Suprapubic skin (tissue), 4 donors: ENCODE results near the gene CYP3A7. TPM values are rescaled to one million over a fixed set of nuclear protein-coding genes. Genes with fewer than 3 reads are reported as not detected.
"Not testable (repeated sequence)": the region's sequence is repeated elsewhere in the genome, so short reads cannot be mapped to it uniquely, and the experiment has no call there.

Experiments
- DNase-seq, 2 donors: peaks; one replicate each; pipeline ENCODE4 v3.0.0-alpha.2; 2019; ENCODE audit warnings: low spot score in 2 of 2
- H3K27ac ChIP-seq: fragments of 200-600 bp; sonication (generic); one replicate; pipeline ENCODE4 v1.5.1; 2019
- H3K27me3 ChIP-seq: fragments of 200-600 bp; sonication (generic); one replicate; pipeline ENCODE4 v1.5.1; 2019
- H3K36me3 ChIP-seq: fragments of 200-600 bp; sonication (generic); one replicate; pipeline ENCODE4 v1.5.1; 2019
- H3K4me1 ChIP-seq: fragments of 200-600 bp; sonication (generic); one replicate; pipeline ENCODE4 v1.5.1; 2019
- H3K4me3 ChIP-seq: fragments of 200-600 bp; sonication (generic); one replicate; pipeline ENCODE4 v1.5.1; 2019; ENCODE audit warnings: mild to moderate bottlenecking
- H3K9me3 ChIP-seq: fragments of 200-600 bp; sonication (generic); one replicate; pipeline ENCODE4 v1.5.1; 2019
- EP300 ChIP-seq: sonication (generic); formaldehyde crosslinking; IDR thresholded peaks from one replicate; pipeline ENCODE4 v1.6.1; 2017; ENCODE audit warnings: antibody characterized with exemption
- POLR2A ChIP-seq, 2 donors: fragments of 450-650 bp; IDR thresholded peaks; one replicate each; pipeline ENCODE4 v1.6.1; 2017; ENCODE audit warnings: antibody characterized with exemption in 2 of 2, mild to moderate bottlenecking in 2 of 2, moderate library complexity in 2 of 2
- POLR2AphosphoS5 ChIP-seq, 3 donors: sonication (generic); formaldehyde crosslinking; IDR thresholded peaks; one replicate each; pipeline ENCODE4 v1.6.1; 2017; ENCODE audit warnings: antibody characterized with exemption in 3 of 3
- WGBS: methylation state at CpG from one replicate; pipeline ENCODE4 v1.1.5; 2018; 5-methylcytosine and 5-hydroxymethylcytosine counted together
- total RNA-seq, 4 donors: library from RNA; depleted of rRNA; stranded (reverse); fragments of >200 nt; gene quantifications; one replicate each; pipeline ENCODE4 v1.1.0, GENCODE V29; 2016
- TF ChIP-seq, protein P1 (sequence below), 2 donors: fragments of 200-600 bp in 1 of 2; fragments of 450-650 bp in 1 of 2; sonication (generic) in 1 of 2; IDR thresholded peaks; one replicate each; pipeline ENCODE4 v1.5.1; 2016 to 2019; ENCODE audit warnings: antibody characterized with exemption in 2 of 2, mild to moderate bottlenecking in 1 of 2, moderate library complexity in 1 of 2

Gene CYP3A7
- total RNA-seq, 4 donors from 2014 or later, result 0.49 TPM; not detected in 3

DNA sequence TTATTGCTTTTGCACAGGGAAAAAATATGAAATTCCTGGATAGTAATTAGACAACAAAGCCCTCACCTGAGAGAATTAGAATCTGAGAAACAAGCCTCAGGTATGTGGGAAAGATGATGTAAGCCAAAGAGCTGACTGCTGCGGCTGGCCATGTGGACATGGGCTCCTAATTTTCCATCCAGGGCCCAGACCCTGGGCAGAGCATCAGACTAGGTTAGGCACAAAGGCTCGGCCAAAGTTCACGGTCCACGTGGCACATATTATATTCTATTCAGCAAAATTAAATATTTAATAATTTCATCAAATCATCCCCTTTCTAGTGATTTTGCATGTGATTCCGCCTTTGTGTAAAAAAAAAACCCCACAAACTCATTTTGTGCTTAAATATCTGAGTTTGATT lies 43.9 kb upstream of the CYP3A7 start:
- H3K4me1 ChIP-seq, result peaks cover 9% of the 10 kb centered on the region
- no peaks in the 10 kb centered on the region for H3K9me3 ChIP-seq
- no peak overlapping the region for H3K4me3 ChIP-seq
- H3K27me3 ChIP-seq, result no peaks in the 10 kb centered on the region
- H3K36me3 ChIP-seq, result no peaks in the 10 kb centered on the region
- 83% methylated on average over 5 of the region's 5 CpGs for WGBS
- TF ChIP-seq EP300, result no peak
- no peak for TF ChIP-seq POLR2AphosphoS5 (IDR thresholded peaks at IDR 0.05)
- no peak for DNase-seq
- H3K27ac ChIP-seq, result no peak overlapping the region

DNA sequence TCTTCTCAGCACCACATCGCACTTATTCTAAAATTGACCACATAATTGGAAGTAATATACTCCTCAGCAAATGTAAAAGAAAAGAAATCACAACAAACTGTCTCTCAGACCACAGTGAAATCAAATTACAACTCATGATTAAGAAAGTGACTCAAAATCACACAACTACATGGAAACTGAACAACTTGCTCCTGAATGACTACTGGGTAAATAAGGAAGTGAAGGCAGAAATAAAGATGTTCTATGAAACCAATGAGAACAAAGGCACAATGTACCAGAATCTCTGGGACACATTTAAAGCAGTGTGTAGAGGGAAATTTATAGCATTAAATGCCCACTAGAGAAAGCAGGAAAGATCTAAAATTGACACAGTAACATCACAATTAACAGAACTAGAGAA lies 38.4 kb upstream of the CYP3A7 start:
- H3K9me3 ChIP-seq, H3K36me3 ChIP-seq, H3K4me1 ChIP-seq, H3K27ac ChIP-seq, H3K4me3 ChIP-seq, DNase-seq, H3K27me3 ChIP-seq: not testable (repeated sequence)
- WGBS, result 91% methylated on average over 1 of the region's 1 CpG

DNA sequence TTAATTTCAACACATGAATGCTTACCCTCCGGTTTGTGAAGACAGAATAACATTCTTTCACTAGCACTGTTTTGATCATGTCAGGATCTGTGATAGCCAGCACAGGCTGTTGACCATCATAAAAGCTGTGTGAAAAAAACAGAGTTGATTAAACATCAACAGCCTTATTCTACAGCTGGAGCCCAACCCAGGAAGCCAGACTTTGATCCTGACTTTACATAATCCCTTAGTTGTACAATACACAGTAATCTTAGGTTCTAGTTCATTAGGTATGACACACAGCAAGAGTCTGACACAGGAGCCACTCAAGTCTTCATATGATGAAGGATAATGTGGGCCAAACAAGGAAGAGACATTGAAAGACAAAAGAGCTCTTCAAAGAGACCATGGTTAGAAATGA lies 37.6 kb upstream of the CYP3A7 start:
- no peak overlapping the region for H3K4me3 ChIP-seq
- no peak for TF ChIP-seq EP300
- no peak for TF ChIP-seq POLR2A (IDR thresholded peaks at IDR 0.05)
- TF ChIP-seq, protein P1, sequence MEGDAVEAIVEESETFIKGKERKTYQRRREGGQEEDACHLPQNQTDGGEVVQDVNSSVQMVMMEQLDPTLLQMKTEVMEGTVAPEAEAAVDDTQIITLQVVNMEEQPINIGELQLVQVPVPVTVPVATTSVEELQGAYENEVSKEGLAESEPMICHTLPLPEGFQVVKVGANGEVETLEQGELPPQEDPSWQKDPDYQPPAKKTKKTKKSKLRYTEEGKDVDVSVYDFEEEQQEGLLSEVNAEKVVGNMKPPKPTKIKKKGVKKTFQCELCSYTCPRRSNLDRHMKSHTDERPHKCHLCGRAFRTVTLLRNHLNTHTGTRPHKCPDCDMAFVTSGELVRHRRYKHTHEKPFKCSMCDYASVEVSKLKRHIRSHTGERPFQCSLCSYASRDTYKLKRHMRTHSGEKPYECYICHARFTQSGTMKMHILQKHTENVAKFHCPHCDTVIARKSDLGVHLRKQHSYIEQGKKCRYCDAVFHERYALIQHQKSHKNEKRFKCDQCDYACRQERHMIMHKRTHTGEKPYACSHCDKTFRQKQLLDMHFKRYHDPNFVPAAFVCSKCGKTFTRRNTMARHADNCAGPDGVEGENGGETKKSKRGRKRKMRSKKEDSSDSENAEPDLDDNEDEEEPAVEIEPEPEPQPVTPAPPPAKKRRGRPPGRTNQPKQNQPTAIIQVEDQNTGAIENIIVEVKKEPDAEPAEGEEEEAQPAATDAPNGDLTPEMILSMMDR (IDR thresholded peaks at IDR 0.05), result no peak
- TF ChIP-seq POLR2AphosphoS5 (IDR thresholded peaks at IDR 0.05), result no peak
- no peak for DNase-seq
- WGBS, result 92% methylated on average over 1 of the region's 1 CpG
- H3K27me3 ChIP-seq, result peaks cover 6% of the 10 kb centered on the region
- H3K9me3 ChIP-seq, result no peaks in the 10 kb centered on the region
- H3K36me3 ChIP-seq, result no peaks in the 10 kb centered on the region
- H3K27ac ChIP-seq, result no peak overlapping the region
- no peaks in the 10 kb centered on the region for H3K4me1 ChIP-seq

DNA sequence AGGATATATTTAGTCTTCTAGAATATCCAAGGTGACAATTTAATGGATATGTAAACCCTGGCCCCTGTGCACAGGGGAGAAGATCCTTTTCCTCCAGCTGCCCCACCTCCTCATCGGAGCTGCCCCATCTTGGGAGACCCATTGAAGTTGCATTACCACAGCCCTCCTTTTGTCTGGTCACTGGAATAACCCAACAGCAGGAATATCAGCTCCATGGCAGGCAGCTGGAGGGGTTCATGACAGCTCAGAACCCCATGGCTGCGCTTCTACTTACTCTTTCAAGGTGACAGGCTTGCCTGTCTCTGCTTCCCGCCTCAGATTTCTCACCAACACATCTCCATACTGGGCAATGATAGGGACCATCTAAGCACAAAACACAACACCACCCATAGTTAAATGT lies 34.5 kb upstream of the CYP3A7 start:
- not testable (repeated sequence) for H3K9me3 ChIP-seq, H3K4me1 ChIP-seq, H3K4me3 ChIP-seq, H3K36me3 ChIP-seq, H3K27me3 ChIP-seq, DNase-seq, H3K27ac ChIP-seq
- 98% methylated on average over 3 of the region's 3 CpGs for WGBS

DNA sequence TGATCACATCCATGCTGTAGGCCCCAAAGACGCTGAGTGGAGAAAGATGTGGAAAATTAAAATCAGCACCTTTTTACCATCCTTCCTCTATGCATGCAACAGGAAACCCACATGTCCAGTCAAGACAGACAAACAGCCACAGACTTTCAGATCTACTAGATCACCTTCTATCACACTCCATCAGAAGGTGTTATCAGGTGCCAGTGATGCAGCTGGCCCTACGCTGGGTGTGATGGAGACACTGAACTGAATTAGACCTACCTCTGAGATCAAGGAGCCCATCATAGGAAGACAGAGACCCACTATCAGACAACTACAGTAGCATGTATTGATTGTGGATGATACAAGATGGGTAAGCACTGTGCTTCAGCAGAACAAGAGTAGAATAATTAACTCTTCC lies 33.5 kb upstream of the CYP3A7 start:
- TF ChIP-seq POLR2A (IDR thresholded peaks at IDR 0.05), result no peak
- TF ChIP-seq, protein P1 (IDR thresholded peaks at IDR 0.05), result no peak
- no peak for TF ChIP-seq POLR2AphosphoS5 (IDR thresholded peaks at IDR 0.05)
- no peak for TF ChIP-seq EP300
- DNase-seq, result no peak

DNA sequence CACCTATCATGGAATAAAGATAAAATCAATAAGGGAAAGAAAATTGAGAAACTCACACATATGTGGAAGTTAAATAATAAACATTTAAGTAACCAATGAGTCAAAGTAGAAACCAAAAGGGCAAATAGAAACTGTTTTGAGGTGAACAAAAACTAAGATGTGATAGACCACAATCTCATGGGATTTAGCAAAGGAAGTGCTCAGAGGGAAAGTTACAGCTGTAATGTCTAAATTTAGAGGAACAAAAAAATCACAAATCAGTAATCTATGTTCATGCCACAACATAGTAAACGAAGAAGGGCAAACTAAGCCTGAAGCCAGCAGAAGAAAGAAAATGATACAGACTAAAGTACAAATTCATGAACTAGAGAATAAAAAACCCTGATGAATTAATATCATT lies 32.7 kb upstream of the CYP3A7 start:
- no peak for DNase-seq
- TF ChIP-seq POLR2AphosphoS5 (IDR thresholded peaks at IDR 0.05) (no peak), POLR2A (IDR thresholded peaks at IDR 0.05) (no peak), EP300 (no peak)
- TF ChIP-seq, protein P1 (IDR thresholded peaks at IDR 0.05), result no peak
- 56% methylated on average over 1 of the region's 1 CpG for WGBS

More for the DNA sequence above, 33.5 kb upstream of the CYP3A7 start:
- no peaks in the 10 kb centered on the region for H3K36me3 ChIP-seq
- WGBS, result 95% methylated on average over 2 of the region's 2 CpGs
- no peak overlapping the region for H3K4me3 ChIP-seq
- no peaks in the 10 kb centered on the region for H3K9me3 ChIP-seq
- peaks cover under 1% of the 10 kb centered on the region for H3K4me1 ChIP-seq
- peaks cover 6% of the 10 kb centered on the region for H3K27me3 ChIP-seq
- no peak overlapping the region for H3K27ac ChIP-seq

DNA sequence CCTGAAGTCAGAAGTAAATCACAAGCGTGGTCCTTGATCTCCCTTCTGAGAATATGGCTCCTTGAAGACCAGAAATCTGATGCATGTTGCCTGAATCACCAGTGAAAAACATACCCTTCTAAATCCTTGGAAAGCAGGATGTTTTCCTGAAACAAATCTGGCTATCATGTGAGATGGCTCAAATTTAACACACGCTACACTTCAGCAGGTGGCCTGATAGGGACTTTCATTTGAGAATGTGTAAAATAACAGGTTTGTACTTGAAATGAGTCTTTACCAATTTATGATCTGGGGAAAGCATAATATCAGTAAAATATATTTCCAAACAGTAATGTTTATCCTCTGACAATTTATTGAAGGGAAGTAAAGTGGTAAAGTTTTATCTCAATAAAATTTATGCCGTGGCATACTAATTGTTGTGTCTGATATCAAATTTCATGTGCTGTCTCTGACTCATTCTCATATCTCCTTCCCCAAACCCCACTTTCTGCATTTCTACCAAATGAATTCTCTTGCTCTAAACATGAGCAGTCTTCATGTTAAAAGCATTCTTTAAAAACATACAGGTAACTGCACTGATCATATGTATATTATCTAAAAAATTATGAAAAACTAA lies 31.6 kb upstream of the CYP3A7 start:
- WGBS, result 83% methylated on average over 3 of the region's 3 CpGs
- no peak overlapping the region for H3K4me3 ChIP-seq
- no peak for DNase-seq
- TF ChIP-seq EP300 (no peak), POLR2AphosphoS5 (IDR thresholded peaks at IDR 0.05) (no peak)
- no peaks in the 10 kb centered on the region for H3K9me3 ChIP-seq
- H3K4me1 ChIP-seq, result peaks cover 13% of the 10 kb centered on the region
- no peaks in the 10 kb centered on the region for H3K36me3 ChIP-seq
- no peak overlapping the region for H3K27ac ChIP-seq
- H3K27me3 ChIP-seq, result peaks cover 6% of the 10 kb centered on the region

More for the DNA sequence above, 32.7 kb upstream of the CYP3A7 start:
- Histone ChIP-seq H3K36me3 (no peaks in the 10 kb centered on the region), H3K4me1 (peaks cover 7% of the 10 kb centered on the region), H3K9me3 (no peaks in the 10 kb centered on the region), H3K4me3 (no peak overlapping the region), H3K27me3 (peaks cover 6% of the 10 kb centered on the region), H3K27ac (no peak overlapping the region)
